GM23248 (cell line): Measurements from ENCODE around the gene CCDC80. TPM values are rescaled to one million over a fixed set of nuclear protein-coding genes. Genes with fewer than 3 reads are reported as not detected.
A peak's percentile ranks its signal among the peaks of the same experiment; 100 is the strongest.

Source experiments
- DNase-seq: peaks from one replicate; pipeline ENCODE4 v3.0.0-alpha.2; 2015
- H2AFZ ChIP-seq: fragments of 200-600 bp; sonication (generic); 2 replicates; pipeline ENCODE4 v1.6.1; 2016; ENCODE audit warnings: antibody characterized with exemption
- H3F3A ChIP-seq: fragments of 200-600 bp; sonication (generic); 2 replicates; pipeline ENCODE4 v1.6.1; 2016; ENCODE audit warnings: mild to moderate bottlenecking, antibody characterized with exemption, mixed run types; ENCODE audit not compliant: insufficient read depth
- H3K27ac ChIP-seq: fragments of 200-600 bp; sonication (generic); 2 replicates; pipeline ENCODE4 v1.5.1; 2016; ENCODE audit warnings: mild to moderate bottlenecking
- H3K27me3 ChIP-seq: fragments of 200-600 bp; sonication (generic); replicated peaks from 2 replicates; pipeline ENCODE4 v1.6.1; 2016; ENCODE audit warnings: mild to moderate bottlenecking; ENCODE audit not compliant: insufficient read depth
- H3K36me3 ChIP-seq: fragments of 200-600 bp; sonication (generic); 2 replicates; pipeline ENCODE4 v1.6.1; 2016; ENCODE audit warnings: low read depth, mild to moderate bottlenecking
- H3K4me1 ChIP-seq: fragments of 200-600 bp; sonication (generic); 2 replicates; pipeline ENCODE4 v1.6.1; 2016; ENCODE audit warnings: mild to moderate bottlenecking; ENCODE audit not compliant: insufficient read depth
- H3K4me2 ChIP-seq: fragments of 200-600 bp; sonication (generic); one replicate; pipeline ENCODE4 v1.6.1; 2016; ENCODE audit warnings: mild to moderate bottlenecking; ENCODE audit not compliant: unreplicated experiment
- H3K4me3 ChIP-seq: fragments of 200-600 bp; sonication (generic); 2 replicates; pipeline ENCODE4 v1.5.1; 2016; ENCODE audit warnings: mild to moderate bottlenecking
- H3K79me2 ChIP-seq: fragments of 200-600 bp; sonication (generic); 2 replicates; pipeline ENCODE4 v1.6.1; 2016; ENCODE audit warnings: mild to moderate bottlenecking; ENCODE audit not compliant: insufficient read depth
- H3K9ac ChIP-seq: fragments of 200-600 bp; sonication (generic); 2 replicates; pipeline ENCODE4 v1.6.1; 2016; ENCODE audit warnings: mild to moderate bottlenecking
- H3K9me2 ChIP-seq: fragments of 200-600 bp; sonication (generic); 2 replicates; pipeline ENCODE4 v1.6.1; 2016; ENCODE audit warnings: mixed run types, mild to moderate bottlenecking, moderate library complexity; ENCODE audit not compliant: insufficient read depth
- H3K9me3 ChIP-seq: fragments of 200-600 bp; sonication (generic); one replicate; pipeline ENCODE4 v1.6.1; 2017; ENCODE audit warnings: low read depth
- H4K20me1 ChIP-seq: fragments of 200-600 bp; sonication (generic); 2 replicates; pipeline ENCODE4 v1.6.0; 2016; ENCODE audit not compliant: insufficient read depth
- EZH2 ChIP-seq: fragments of 200-600 bp; sonication (generic); IDR thresholded peaks from 2 replicates; pipeline ENCODE4 v1.6.1; 2018; ENCODE audit warnings: antibody characterized with exemption, mild to moderate bottlenecking; ENCODE audit not compliant: insufficient read depth, poor library complexity, severe bottlenecking
- EZH2phosphoT487 ChIP-seq: fragments of 200-600 bp; sonication (generic); IDR thresholded peaks from 2 replicates; pipeline ENCODE4 v1.6.1; 2018; ENCODE audit warnings: antibody characterized with exemption, moderate library complexity, mild to moderate bottlenecking, low read depth; ENCODE audit not compliant: insufficient read depth
- WGBS, 2 experiments: methylation state at CpG; one replicate each; pipeline ENCODE4 v1.1.6; 2015 to 2017; ENCODE audit warnings: low lambda C conversion rate in 2 of 2, low coverage in 1 of 2; ENCODE audit errors: missing lambda C conversion rate in 2 of 2; 5-methylcytosine and 5-hydroxymethylcytosine counted together
- in situ Hi-C: fragments of 300-500 bp; cut with MboI; formaldehyde crosslinking; loops from 2 replicates; pipeline ENCODE4 v1.15.0; 2020
- polyA plus RNA-seq: library from polyadenylated mRNA; unstranded; fragments of >200 nt; fragmentation: Nextera tagmentation; extraction: Ambion mirVana; gene quantifications from 2 replicates; pipeline ENCODE4 v1.2.1, GENCODE V29; 2016
- total RNA-seq: library from RNA; depleted of rRNA; stranded (reverse); fragments of >200 nt; shearing (Covaris generic); gene quantifications from 2 replicates; pipeline ENCODE4 v1.2.3, GENCODE V29; 2014

Gene CCDC80
- total and polyA plus RNA-seq, 2 experiments from 2014 or later: 1,238 to 2,200 TPM

- Histone ChIP-seq H2AFZ (no peak overlapping the region), H3K36me3 (peaks cover 78% of the 10 kb centered on the region), H4K20me1 (peaks cover 20% of the 10 kb centered on the region; the same call in 1 of the 2 replicates), H3K4me1 (peaks cover 37% of the 10 kb centered on the region), H3K27me3 (no peaks in the 10 kb centered on the region), H3K9ac (peak overlapping the region; percentile 97), H3K27ac (peak overlapping the region; percentile 95), H3K4me3 (peak overlapping the region; percentile 97), H3K9me2 (no peaks in the 10 kb centered on the region), H3F3A (peaks cover 100% of the 10 kb centered on the region), H3K9me3 (no peaks in the 10 kb centered on the region), H3K79me2 (peaks cover 100% of the 10 kb centered on the region), H3K4me2 (peak overlapping the region; percentile 98)
- 0% methylated on average over 1 of the region's 1 CpG for WGBS, 2 experiments
- peak; percentile 91 for DNase-seq
- in situ Hi-C loops: no loop called here
- TF ChIP-seq EZH2: no peak
- no peak for TF ChIP-seq EZH2phosphoT487
These were observed 5.3 kb downstream of the CCDC80 start for GRCh38 chr3:112635674-112636073.

GRCh38 chr3:112634786-112635541, 6.0 kb downstream of the CCDC80 start:
- H3K27me3 ChIP-seq: no peaks in the 10 kb centered on the region
- no peaks in the 10 kb centered on the region for H3K9me2 ChIP-seq
- peak overlapping the region; percentile 97 for H3K4me3 ChIP-seq
- TF ChIP-seq EZH2 (no peak), EZH2phosphoT487 (no peak)
- no peak overlapping the region for H2AFZ ChIP-seq
- H3K9me3 ChIP-seq: no peaks in the 10 kb centered on the region
- 0 to 2% methylated on average over 4 of the region's 4 CpGs for WGBS, 2 experiments
- peak; percentile 56 for DNase-seq
- H4K20me1 ChIP-seq: peaks cover 24% of the 10 kb centered on the region; the same call in 1 of the 2 replicates
- peak overlapping the region; percentile 95 for H3K27ac ChIP-seq
- peak overlapping the region; percentile 97 for H3K9ac ChIP-seq
- peaks cover 44% of the 10 kb centered on the region for H3K4me1 ChIP-seq
- H3K36me3 ChIP-seq: peaks cover 84% of the 10 kb centered on the region
- H3F3A ChIP-seq: peaks cover 100% of the 10 kb centered on the region
- H3K79me2 ChIP-seq: peaks cover 100% of the 10 kb centered on the region
- in situ Hi-C loops: no loop called here
- peak overlapping the region; percentile 98 for H3K4me2 ChIP-seq

GRCh38 chr3:112633757-112634156, 7.2 kb downstream of the CCDC80 start:
- peak; percentile 44 for DNase-seq
- Histone ChIP-seq H4K20me1 (peaks cover 24% of the 10 kb centered on the region; the same call in 1 of the 2 replicates), H3K27ac (peak overlapping the region; percentile 95), H3K9me3 (no peaks in the 10 kb centered on the region), H3F3A (peaks cover 100% of the 10 kb centered on the region), H3K4me1 (peaks cover 55% of the 10 kb centered on the region), H3K79me2 (peaks cover 100% of the 10 kb centered on the region), H2AFZ (no peak overlapping the region), H3K9ac (peak overlapping the region; percentile 97), H3K9me2 (no peaks in the 10 kb centered on the region), H3K27me3 (no peaks in the 10 kb centered on the region), H3K4me2 (peak overlapping the region; percentile 98), H3K36me3 (peaks cover 85% of the 10 kb centered on the region), H3K4me3 (peak overlapping the region; percentile 97)
- 0 to 3% methylated on average over 1 of the region's 1 CpG for WGBS, 2 experiments
- in situ Hi-C loops: no loop called here
- TF ChIP-seq EZH2phosphoT487: no peak
- TF ChIP-seq EZH2: no peak

- TF ChIP-seq EZH2phosphoT487: no peak
- no peak for TF ChIP-seq EZH2
- Histone ChIP-seq H4K20me1 (peaks cover 24% of the 10 kb centered on the region; the same call in 1 of the 2 replicates), H3K9me2 (no peaks in the 10 kb centered on the region), H2AFZ (no peak overlapping the region), H3K27ac (peak overlapping the region; percentile 95), H3K27me3 (no peaks in the 10 kb centered on the region), H3K79me2 (peaks cover 100% of the 10 kb centered on the region), H3K4me2 (peak overlapping the region; percentile 98), H3K9me3 (no peaks in the 10 kb centered on the region), H3K9ac (peak overlapping the region; percentile 97), H3K4me3 (peak overlapping the region; percentile 97), H3K4me1 (peaks cover 61% of the 10 kb centered on the region), H3F3A (peaks cover 100% of the 10 kb centered on the region), H3K36me3 (peaks cover 87% of the 10 kb centered on the region)
- WGBS, 2 experiments: 2 to 32% methylated on average over 3 of the region's 3 CpGs
- in situ Hi-C loops: no loop called here
- DNase-seq: peak; percentile 26
These were observed 7.8 kb downstream of the CCDC80 start for GRCh38 chr3:112633191-112633590.
